Loucy (cell line): ENCODE measurements around the gene ADIPOR2.

ENCODE experiments used
- EZH2phosphoT487 ChIP-seq: fragments of 200-600 bp; IDR thresholded peaks from 2 replicates; pipeline ENCODE4 v1.6.1; 2018; ENCODE audit warnings: antibody characterized with exemption, mild to moderate bottlenecking, moderate library complexity, borderline replicate concordance
- TF ChIP-seq, protein P1 (sequence below): fragments of 200-600 bp; sonication (generic); conservative IDR thresholded peaks from 2 replicates; pipeline ENCODE4 v1.5.1; 2014; ENCODE audit warnings: mild to moderate bottlenecking, antibody characterized with exemption, low read length

DNA sequence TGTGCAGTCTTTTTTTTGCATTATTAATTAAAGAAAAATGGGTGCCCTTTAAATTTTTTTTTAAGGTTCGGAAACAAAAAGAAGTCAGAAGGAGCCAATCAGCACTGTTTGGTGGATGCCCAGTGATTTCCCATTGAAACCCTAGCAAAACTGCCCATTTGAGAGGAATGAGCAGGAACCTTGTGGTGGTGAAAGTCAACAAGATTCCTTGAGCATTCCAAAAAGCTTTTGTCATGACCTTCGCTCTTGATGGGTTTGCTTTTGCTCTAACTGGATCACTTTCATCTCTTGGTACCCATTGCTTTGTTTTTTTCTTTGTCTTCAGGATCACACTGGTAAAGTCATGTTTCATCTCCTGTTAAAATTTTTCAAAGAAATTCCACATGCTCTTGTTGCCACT, 54.1 kb downstream of the ADIPOR2 start:
- TF ChIP-seq, protein P1, sequence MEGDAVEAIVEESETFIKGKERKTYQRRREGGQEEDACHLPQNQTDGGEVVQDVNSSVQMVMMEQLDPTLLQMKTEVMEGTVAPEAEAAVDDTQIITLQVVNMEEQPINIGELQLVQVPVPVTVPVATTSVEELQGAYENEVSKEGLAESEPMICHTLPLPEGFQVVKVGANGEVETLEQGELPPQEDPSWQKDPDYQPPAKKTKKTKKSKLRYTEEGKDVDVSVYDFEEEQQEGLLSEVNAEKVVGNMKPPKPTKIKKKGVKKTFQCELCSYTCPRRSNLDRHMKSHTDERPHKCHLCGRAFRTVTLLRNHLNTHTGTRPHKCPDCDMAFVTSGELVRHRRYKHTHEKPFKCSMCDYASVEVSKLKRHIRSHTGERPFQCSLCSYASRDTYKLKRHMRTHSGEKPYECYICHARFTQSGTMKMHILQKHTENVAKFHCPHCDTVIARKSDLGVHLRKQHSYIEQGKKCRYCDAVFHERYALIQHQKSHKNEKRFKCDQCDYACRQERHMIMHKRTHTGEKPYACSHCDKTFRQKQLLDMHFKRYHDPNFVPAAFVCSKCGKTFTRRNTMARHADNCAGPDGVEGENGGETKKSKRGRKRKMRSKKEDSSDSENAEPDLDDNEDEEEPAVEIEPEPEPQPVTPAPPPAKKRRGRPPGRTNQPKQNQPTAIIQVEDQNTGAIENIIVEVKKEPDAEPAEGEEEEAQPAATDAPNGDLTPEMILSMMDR, result no peak
- no peak for TF ChIP-seq EZH2phosphoT487
